ENCODE data around the gene CD200R1L. TPM values are rescaled to one million over a fixed set of nuclear protein-coding genes. Genes with fewer than 3 reads are reported as not detected.

The CD200R1L gene
- total RNA-seq, 1 experiment from 2014 or later, result not detected

DNA sequence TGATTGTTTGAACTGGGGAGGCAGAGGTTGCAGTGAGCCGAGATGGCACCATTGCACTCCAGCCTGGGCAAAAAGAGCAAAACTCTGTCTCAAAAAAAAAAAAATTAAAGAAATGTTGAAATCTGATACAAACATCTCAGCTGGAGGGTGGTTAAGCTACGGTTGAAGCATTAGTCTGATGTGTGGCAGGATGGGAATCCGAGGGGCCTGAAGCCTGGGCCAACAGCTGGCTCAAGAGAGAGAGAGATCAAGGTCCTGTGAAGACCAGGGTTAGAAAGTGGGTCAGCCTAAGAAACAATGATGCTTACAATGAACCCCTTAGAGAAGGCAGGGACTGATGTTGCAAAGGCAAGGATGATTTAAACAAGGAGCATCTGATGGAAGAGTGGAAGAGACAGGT is 69.8 kb downstream of the CD200R1L start:
- Histone ChIP-seq H3K4me3 (ENCODE audit: low read depth in 2 of 2, low read length in 2 of 2) (no peak overlapping the region), H3K27me3 (ENCODE audit: control insufficient read depth, insufficient read depth, low read length) (no peaks in the 10 kb centered on the region), H3K4me1 (ENCODE audit: control insufficient read depth, insufficient read depth, low read length) (no peaks in the 10 kb centered on the region), H3K27ac (ENCODE audit: low read length) (no peak overlapping the region), H3K9me3 (ENCODE audit: control insufficient read depth, insufficient read depth, low read depth, low read length) (no peaks in the 10 kb centered on the region), H3K36me3 (ENCODE audit: control insufficient read depth, insufficient read depth, low read length) (no peaks in the 10 kb centered on the region)
- in situ Hi-C loops (cut with HindIII; ENCODE audit: low pct_unique_long_range_greater_than_20kb, low sequenced_read_pairs), result no loop called here
- intact Hi-C loops (cut with micrococcal nuclease; ENCODE audit: unreplicated experiment), result no loop called here
- TF ChIP-seq SIN3A (IDR thresholded peaks at IDR 0.05; ENCODE audit: borderline replicate concordance, insufficient read depth, low read depth, low read length), result no peak
- no peak for TF ChIP-seq POLR2AphosphoS5 (IDR thresholded peaks at IDR 0.05; ENCODE audit: low read depth, low read length)
- TF ChIP-seq TCF7L2 (IDR thresholded peaks at IDR 0.05; ENCODE audit: low read depth, low read length), result no peak
- TF ChIP-seq, protein P1, sequence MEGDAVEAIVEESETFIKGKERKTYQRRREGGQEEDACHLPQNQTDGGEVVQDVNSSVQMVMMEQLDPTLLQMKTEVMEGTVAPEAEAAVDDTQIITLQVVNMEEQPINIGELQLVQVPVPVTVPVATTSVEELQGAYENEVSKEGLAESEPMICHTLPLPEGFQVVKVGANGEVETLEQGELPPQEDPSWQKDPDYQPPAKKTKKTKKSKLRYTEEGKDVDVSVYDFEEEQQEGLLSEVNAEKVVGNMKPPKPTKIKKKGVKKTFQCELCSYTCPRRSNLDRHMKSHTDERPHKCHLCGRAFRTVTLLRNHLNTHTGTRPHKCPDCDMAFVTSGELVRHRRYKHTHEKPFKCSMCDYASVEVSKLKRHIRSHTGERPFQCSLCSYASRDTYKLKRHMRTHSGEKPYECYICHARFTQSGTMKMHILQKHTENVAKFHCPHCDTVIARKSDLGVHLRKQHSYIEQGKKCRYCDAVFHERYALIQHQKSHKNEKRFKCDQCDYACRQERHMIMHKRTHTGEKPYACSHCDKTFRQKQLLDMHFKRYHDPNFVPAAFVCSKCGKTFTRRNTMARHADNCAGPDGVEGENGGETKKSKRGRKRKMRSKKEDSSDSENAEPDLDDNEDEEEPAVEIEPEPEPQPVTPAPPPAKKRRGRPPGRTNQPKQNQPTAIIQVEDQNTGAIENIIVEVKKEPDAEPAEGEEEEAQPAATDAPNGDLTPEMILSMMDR (IDR thresholded peaks at IDR 0.05), result no peak
- TF ChIP-seq, protein P2, sequence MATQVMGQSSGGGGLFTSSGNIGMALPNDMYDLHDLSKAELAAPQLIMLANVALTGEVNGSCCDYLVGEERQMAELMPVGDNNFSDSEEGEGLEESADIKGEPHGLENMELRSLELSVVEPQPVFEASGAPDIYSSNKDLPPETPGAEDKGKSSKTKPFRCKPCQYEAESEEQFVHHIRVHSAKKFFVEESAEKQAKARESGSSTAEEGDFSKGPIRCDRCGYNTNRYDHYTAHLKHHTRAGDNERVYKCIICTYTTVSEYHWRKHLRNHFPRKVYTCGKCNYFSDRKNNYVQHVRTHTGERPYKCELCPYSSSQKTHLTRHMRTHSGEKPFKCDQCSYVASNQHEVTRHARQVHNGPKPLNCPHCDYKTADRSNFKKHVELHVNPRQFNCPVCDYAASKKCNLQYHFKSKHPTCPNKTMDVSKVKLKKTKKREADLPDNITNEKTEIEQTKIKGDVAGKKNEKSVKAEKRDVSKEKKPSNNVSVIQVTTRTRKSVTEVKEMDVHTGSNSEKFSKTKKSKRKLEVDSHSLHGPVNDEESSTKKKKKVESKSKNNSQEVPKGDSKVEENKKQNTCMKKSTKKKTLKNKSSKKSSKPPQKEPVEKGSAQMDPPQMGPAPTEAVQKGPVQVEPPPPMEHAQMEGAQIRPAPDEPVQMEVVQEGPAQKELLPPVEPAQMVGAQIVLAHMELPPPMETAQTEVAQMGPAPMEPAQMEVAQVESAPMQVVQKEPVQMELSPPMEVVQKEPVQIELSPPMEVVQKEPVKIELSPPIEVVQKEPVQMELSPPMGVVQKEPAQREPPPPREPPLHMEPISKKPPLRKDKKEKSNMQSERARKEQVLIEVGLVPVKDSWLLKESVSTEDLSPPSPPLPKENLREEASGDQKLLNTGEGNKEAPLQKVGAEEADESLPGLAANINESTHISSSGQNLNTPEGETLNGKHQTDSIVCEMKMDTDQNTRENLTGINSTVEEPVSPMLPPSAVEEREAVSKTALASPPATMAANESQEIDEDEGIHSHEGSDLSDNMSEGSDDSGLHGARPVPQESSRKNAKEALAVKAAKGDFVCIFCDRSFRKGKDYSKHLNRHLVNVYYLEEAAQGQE (IDR thresholded peaks at IDR 0.05; ENCODE audit: insufficient read depth in 1 of 2, low read depth in 2 of 2, low read length in 1 of 2), result no peak
- ChIA-PET CTCF (no interaction called here), POLR2A (no interaction called here)
- no TSS peak for BruUV-seq (replicated peaks)
- no peak for ATAC-seq
- no peak for DNase-seq (ENCODE audit: low read depth, low spot score)

DNA sequence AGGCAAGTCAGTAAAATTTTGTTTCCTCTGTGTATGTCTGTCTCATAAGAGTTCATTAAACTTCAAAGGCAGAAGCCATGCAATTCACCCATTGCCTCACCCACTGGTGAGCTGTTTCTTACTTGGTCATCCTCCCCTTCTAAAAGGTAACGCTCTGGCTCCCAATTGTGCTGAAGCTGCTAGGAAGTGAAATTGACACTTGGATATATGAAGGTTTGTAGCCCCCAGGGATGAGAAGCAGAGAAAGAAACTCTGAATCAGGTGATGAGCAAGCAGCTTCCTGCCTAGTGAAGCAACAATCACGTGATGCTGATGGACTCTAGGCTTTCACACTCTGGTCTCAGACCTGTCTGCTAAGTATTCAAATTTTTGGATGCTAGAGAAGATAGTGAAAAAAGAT is 70.7 kb downstream of the CD200R1L start:
- ATAC-seq (no peak), DNase-seq (ENCODE audit: low read depth, low spot score) (no peak)
- TF ChIP-seq, protein P2 (IDR thresholded peaks at IDR 0.05; ENCODE audit: insufficient read depth in 1 of 2, low read depth in 2 of 2, low read length in 1 of 2), result no peak
- TF ChIP-seq TCF7L2 (IDR thresholded peaks at IDR 0.05; ENCODE audit: low read depth, low read length) (no peak), SIN3A (IDR thresholded peaks at IDR 0.05; ENCODE audit: borderline replicate concordance, insufficient read depth, low read depth, low read length) (no peak), POLR2AphosphoS5 (IDR thresholded peaks at IDR 0.05; ENCODE audit: low read depth, low read length) (no peak)
- TF ChIP-seq, protein P1 (IDR thresholded peaks at IDR 0.05), result no peak
- ChIA-PET CTCF (no interaction called here), POLR2A (no interaction called here)
- Histone ChIP-seq H3K36me3 (ENCODE audit: control insufficient read depth, insufficient read depth, low read length) (no peaks in the 10 kb centered on the region), H3K4me1 (ENCODE audit: control insufficient read depth, insufficient read depth, low read length) (no peaks in the 10 kb centered on the region), H3K27ac (ENCODE audit: low read length) (no peak overlapping the region), H3K9me3 (ENCODE audit: control insufficient read depth, insufficient read depth, low read depth, low read length) (no peaks in the 10 kb centered on the region), H3K27me3 (ENCODE audit: control insufficient read depth, insufficient read depth, low read length) (no peaks in the 10 kb centered on the region), H3K4me3 (ENCODE audit: low read depth in 2 of 2, low read length in 2 of 2) (no peak overlapping the region)
- BruUV-seq (replicated peaks), result no TSS peak
- in situ Hi-C loops (cut with HindIII; ENCODE audit: low pct_unique_long_range_greater_than_20kb, low sequenced_read_pairs) (no loop called here), intact Hi-C loops (cut with micrococcal nuclease; ENCODE audit: unreplicated experiment) (no loop called here)

Measured in Panc1 (cell line).